ENCODE results near the gene PRKAG2.
"Not testable (repeated sequence)": the region's sequence is repeated elsewhere in the genome, so short reads cannot be mapped to it uniquely, and the experiment has no call there.

Gene PRKAG2

GRCh38 chr7:151758622-151759540, 118.0 kb downstream of the PRKAG2 start:
- DNase-seq, result no peak

DNA sequence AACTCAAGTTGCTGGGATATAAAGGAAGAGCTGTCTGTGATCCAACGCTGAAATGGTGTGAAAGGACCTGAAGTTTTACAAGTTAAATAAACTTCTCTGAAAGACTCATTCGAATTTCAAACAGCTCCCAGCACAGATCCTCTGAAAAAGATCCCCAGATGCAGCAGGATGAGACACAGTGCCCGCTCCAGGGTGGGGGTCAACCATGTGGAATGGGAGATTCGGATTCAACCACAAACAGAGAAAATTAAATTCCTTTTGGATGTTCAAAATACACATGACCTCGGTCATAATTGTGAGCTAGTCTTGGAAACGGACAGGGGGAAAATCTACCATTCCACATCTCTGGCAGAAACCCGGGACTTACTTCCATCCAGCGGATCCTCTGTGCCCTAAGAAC, 119.6 kb downstream of the PRKAG2 start:
- DNase-seq, result no peak

- DNase-seq, result no peak
Measured at GRCh38 chr7:151756866-151757265, 120.0 kb downstream of the PRKAG2 start.

GRCh38 chr7:151756076-151756731, 120.7 kb downstream of the PRKAG2 start:
- peak; percentile 79 to 85 for DNase-seq

GRCh38 chr7:151755131-151755801, 121.6 kb downstream of the PRKAG2 start:
- peak in 1 of 2 experiments; percentile 5 for DNase-seq

GRCh38 chr7:151754688-151755130, 122.2 kb downstream of the PRKAG2 start:
- DNase-seq, result no peak

DNA sequence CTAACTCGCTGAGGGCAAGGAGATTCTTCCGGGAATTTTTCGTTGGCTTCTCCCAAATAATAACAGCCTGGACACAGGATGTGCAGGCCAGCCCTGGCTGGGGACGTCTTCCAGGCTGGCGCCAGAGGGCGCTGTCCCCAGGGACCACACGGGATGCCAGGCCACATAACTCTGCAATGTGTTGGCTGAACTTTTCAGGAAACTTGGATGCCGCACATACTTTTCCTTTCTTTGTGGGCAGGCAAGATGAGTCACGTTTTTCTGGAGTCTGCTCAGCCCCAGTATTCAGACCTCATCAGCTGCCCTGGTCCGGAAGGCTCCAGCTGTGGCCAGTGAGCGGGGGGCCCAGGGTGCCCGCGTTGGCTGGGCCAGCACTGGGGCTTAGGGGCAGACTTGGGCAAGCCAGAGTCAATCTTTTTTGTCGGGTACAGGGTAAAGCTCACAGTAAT, 122.7 kb downstream of the PRKAG2 start:
- DNase-seq, result peak; percentile 64 to 71

- DNase-seq, result no peak
Measured at GRCh38 chr7:151752816-151753595, 123.9 kb downstream of the PRKAG2 start.

GRCh38 chr7:151752037-151752436, 124.9 kb downstream of the PRKAG2 start:
- no peak for DNase-seq

DNA sequence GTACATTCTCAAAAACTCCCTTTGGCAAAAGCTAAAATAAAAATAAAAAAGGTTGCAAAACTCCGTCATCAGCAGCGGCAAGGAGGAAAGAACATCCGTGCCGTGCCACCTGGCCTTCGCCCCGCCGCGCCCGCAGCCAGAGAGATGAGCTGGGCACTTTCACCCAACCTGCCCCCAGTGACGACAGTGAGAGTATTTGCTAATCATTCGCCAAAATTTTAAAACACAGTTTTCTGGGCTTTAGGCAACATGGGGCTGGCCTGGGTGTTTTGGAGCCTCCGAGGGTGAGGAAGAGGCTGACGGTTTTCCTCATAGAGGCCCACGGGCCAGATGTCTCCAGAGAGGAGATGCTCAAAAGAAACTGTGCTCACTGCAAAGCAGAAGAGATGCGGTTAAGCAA, 128.2 kb downstream of the PRKAG2 start:
- DNase-seq, result no peak

GRCh38 chr7:151748021-151748420, 128.9 kb downstream of the PRKAG2 start:
- DNase-seq, result not testable (repeated sequence)

GRCh38 chr7:151745706-151746105, 131.2 kb downstream of the PRKAG2 start:
- no peak for DNase-seq

GRCh38 chr7:151744656-151745638, 132.0 kb downstream of the PRKAG2 start:
- no peak for DNase-seq

DNA sequence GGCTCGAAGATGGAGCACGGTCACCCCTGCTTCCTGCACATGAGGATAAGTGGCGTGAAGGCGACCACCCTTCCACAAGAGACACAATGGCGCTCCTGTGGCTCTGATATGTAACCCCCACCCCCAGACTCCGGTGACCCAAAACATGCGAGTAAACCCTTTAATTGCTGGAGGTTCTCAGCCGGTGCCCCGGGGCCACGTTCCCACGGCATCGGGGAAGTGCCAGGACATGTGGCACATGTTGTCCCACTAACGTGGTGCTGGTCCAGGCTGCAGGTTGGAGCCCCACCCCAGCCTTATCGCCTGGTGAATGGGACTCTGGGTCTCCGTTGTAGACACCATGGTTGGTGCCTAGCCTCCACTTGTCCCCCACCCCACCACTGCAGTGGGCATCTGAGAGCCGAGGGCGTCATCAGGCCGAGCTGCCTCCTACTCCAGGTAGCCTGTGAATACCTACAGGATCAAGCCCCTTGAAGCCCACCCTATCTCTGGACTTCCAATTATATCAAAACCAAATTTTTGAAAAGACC, 132.8 kb downstream of the PRKAG2 start:
- no peak for DNase-seq

- DNase-seq, result no peak
Measured at GRCh38 chr7:151743481-151743983, 133.4 kb downstream of the PRKAG2 start.

- DNase-seq, result peak; percentile 48 to 66
Measured at GRCh38 chr7:151742713-151743480, 134.0 kb downstream of the PRKAG2 start.

- DNase-seq, result no peak
Measured at GRCh38 chr7:151741585-151741984, 135.3 kb downstream of the PRKAG2 start.

DNA sequence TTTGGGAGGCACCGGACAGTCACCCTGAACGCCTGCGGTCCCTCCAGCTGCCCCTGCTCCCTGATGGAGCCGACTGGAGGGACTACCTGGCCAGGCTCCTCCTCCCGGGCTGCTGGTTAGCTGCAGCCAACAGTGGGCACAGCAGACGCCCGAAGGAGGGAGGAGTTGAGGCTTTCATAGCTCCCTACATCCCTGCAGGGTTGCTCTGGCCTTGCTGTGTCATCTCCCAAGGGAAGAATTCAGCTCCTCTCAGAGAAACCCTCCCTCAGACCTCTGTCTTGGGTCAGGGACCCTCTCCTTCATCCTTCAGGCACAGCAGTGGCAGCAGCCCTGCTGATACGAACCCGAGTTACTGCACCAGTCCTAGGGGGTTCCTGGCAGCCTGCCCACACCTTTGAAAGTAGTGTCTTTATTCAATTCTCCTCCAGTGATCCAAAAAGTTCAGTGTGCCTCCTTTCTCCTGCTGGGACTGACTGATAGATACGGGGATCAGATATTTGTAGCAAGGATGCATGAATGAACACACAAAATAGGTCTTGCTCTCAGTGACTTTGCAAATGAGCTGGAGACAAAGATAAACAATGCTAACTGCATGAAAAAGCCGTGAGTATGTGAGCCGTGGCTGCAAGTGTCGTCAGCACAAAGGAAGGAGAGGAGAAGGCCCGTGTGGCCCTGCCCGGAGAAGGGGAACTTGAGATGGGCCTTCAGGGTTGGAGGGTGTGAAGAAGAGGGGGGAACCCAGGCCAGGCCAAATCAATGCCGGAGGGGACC, 136.6 kb downstream of the PRKAG2 start:
- no peak for DNase-seq

- no peak for DNase-seq
Measured at GRCh38 chr7:151738925-151739324, 138.0 kb downstream of the PRKAG2 start.
